Measurements from ENCODE around the gene MAD1L1. TPM values are rescaled to one million over a fixed set of nuclear protein-coding genes. Genes with fewer than 3 reads are reported as not detected.

The MAD1L1 gene
- total RNA-seq, 2 donors from 2014 or later, result 59.1 to 61.4 TPM

DNA sequence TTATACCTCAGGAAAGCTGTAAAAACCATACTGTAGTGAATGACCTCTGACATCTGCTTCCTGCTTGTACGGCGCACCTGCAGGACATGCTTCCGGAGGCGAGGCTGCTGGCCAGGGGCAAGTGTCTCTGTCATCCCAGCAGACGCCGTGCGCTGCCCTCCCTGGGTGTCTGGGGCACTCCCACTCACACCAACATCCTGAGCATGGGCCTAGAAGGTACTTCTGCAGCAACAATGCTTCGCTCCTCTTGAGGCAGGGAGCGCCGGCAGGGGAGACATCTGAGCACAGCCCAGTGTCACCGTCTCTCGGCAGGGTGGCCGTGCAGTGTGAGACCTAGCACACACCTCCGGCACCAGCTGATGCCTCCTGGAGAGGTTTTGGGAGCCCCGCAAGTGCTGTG lies 269.2 kb downstream of the MAD1L1 start:
- no peaks in the 10 kb centered on the region for H3K4me1 ChIP-seq (ENCODE audit: control insufficient read depth, insufficient read depth, low read length)
- no peak overlapping the region for H3K9ac ChIP-seq (ENCODE audit: extremely low read depth, low read length, poor library complexity, severe bottlenecking)
- no peak overlapping the region for H3K27ac ChIP-seq (ENCODE audit: low read depth, low read length)
- DNase-seq, result no peak
- Mint-ChIP-seq H3K27me3 (ENCODE audit: insufficient read depth) (no peaks in the 10 kb centered on the region), H3K9me3 (peaks cover 10% of the 10 kb centered on the region), H3K4me1 (peaks cover 18% of the 10 kb centered on the region), H3K36me3 (ENCODE audit: low read depth) (peaks cover 43% of the 10 kb centered on the region), H3K27ac (no peak overlapping the region), H3K4me3 (no peak overlapping the region)
- H3K9me3 ChIP-seq (ENCODE audit: control insufficient read depth, low read length), result no peaks in the 10 kb centered on the region
- no peak overlapping the region for H3K4me3 ChIP-seq (ENCODE audit: low read length)
- H3K27me3 ChIP-seq (ENCODE audit: control insufficient read depth, insufficient read depth, low read length, poor library complexity, severe bottlenecking), result no peaks in the 10 kb centered on the region
- H3K36me3 ChIP-seq (ENCODE audit: control insufficient read depth, insufficient read depth, low read length), result peaks cover 18% of the 10 kb centered on the region
- TF ChIP-seq, protein P1, sequence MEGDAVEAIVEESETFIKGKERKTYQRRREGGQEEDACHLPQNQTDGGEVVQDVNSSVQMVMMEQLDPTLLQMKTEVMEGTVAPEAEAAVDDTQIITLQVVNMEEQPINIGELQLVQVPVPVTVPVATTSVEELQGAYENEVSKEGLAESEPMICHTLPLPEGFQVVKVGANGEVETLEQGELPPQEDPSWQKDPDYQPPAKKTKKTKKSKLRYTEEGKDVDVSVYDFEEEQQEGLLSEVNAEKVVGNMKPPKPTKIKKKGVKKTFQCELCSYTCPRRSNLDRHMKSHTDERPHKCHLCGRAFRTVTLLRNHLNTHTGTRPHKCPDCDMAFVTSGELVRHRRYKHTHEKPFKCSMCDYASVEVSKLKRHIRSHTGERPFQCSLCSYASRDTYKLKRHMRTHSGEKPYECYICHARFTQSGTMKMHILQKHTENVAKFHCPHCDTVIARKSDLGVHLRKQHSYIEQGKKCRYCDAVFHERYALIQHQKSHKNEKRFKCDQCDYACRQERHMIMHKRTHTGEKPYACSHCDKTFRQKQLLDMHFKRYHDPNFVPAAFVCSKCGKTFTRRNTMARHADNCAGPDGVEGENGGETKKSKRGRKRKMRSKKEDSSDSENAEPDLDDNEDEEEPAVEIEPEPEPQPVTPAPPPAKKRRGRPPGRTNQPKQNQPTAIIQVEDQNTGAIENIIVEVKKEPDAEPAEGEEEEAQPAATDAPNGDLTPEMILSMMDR (conservative IDR thresholded peaks at IDR 0.05), result no peak
- WGBS, 2 experiments (ENCODE audit: insufficient coverage in 1 of 2, insufficient read length in 1 of 2), result 93 to 95% methylated on average over 12 to 15 of the region's 15 CpGs

DNA sequence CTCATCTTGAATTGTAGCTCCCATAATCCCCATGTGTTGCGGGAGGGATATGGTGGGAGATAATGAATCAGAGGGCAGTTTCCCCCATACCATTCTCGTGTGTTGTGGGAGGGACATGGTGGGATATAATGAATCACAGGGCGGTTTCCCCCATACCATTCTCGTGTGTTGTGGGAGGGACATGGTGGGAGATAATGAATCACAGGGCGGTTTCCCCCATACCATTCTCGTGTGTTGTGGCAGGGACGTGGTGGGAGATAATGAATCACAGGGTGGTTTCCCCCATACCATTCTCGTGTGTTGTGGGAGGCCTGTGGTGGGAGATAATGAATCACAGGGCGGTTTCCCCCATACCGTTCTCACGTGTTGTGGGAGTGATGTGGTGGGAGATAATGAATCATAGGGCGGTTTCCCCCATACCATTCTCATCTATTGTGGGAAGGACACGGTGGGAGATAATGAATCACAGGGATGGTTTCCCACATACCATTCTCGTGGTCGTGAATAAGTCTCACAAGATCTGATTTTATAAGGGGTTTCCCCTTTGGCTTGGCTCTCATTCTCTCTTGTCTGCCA lies 271.0 kb downstream of the MAD1L1 start:
- Mint-ChIP-seq H3K27me3 (ENCODE audit: insufficient read depth) (no peaks in the 10 kb centered on the region), H3K4me3 (no peak overlapping the region), H3K4me1 (peaks cover 9% of the 10 kb centered on the region), H3K36me3 (ENCODE audit: low read depth) (peaks cover 38% of the 10 kb centered on the region), H3K27ac (no peak overlapping the region), H3K9me3 (peaks cover 10% of the 10 kb centered on the region)
- Histone ChIP-seq H3K27me3 (ENCODE audit: control insufficient read depth, insufficient read depth, low read length, poor library complexity, severe bottlenecking) (no peaks in the 10 kb centered on the region), H3K9ac (ENCODE audit: extremely low read depth, low read length, poor library complexity, severe bottlenecking) (no peak overlapping the region), H3K4me3 (ENCODE audit: low read length) (no peak overlapping the region), H3K4me1 (ENCODE audit: control insufficient read depth, insufficient read depth, low read length) (no peaks in the 10 kb centered on the region), H3K9me3 (ENCODE audit: control insufficient read depth, low read length) (no peaks in the 10 kb centered on the region), H3K36me3 (ENCODE audit: control insufficient read depth, insufficient read depth, low read length) (peaks cover 8% of the 10 kb centered on the region), H3K27ac (ENCODE audit: low read depth, low read length) (no peak overlapping the region)
- no peak for DNase-seq
- 92 to 96% methylated on average over 8 to 15 of the region's 15 CpGs for WGBS, 2 experiments (ENCODE audit: insufficient coverage in 1 of 2, insufficient read length in 1 of 2)
- TF ChIP-seq, protein P1 (conservative IDR thresholded peaks at IDR 0.05), result no peak

DNA sequence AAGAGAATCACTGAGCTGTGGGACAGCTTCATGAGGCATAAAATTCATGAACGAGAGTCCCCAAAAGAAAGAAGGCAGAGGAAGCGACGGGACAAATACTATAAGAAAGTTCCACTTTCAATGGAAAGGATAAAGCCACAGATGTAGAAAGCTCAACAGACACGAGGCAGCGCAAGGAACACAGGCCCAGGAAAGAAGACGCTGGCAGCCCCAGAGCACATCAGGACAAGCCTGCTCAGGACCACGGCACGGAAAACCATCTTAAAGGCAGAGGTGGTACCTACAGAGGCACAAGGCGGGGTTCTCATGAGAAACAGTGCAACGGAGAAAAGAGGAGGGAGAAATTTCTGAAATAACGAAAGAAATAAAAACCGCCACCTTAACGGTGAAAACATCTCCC lies 273.4 kb downstream of the MAD1L1 start:
- peaks cover 37% of the 10 kb centered on the region for H3K36me3 Mint-ChIP-seq (ENCODE audit: low read depth)
- H3K9ac ChIP-seq (ENCODE audit: extremely low read depth, low read length, poor library complexity, severe bottlenecking), result no peak overlapping the region
- no peak overlapping the region for H3K4me3 ChIP-seq (ENCODE audit: low read length)
- peaks cover 8% of the 10 kb centered on the region for H3K36me3 ChIP-seq (ENCODE audit: control insufficient read depth, insufficient read depth, low read length)
- DNase-seq, result no peak
- peaks cover 10% of the 10 kb centered on the region for H3K9me3 Mint-ChIP-seq
- H3K27ac ChIP-seq (ENCODE audit: low read depth, low read length), result no peak overlapping the region
- no peak overlapping the region for H3K27ac Mint-ChIP-seq
- H3K9me3 ChIP-seq (ENCODE audit: control insufficient read depth, low read length), result no peaks in the 10 kb centered on the region
- no peaks in the 10 kb centered on the region for H3K4me1 ChIP-seq (ENCODE audit: control insufficient read depth, insufficient read depth, low read length)
- peaks cover 2% of the 10 kb centered on the region for H3K4me1 Mint-ChIP-seq
- no peaks in the 10 kb centered on the region for H3K27me3 ChIP-seq (ENCODE audit: control insufficient read depth, insufficient read depth, low read length, poor library complexity, severe bottlenecking)
- no peak overlapping the region for H3K4me3 Mint-ChIP-seq
- WGBS, 2 experiments (ENCODE audit: insufficient coverage in 1 of 2, insufficient read length in 1 of 2), result 94 to 96% methylated on average over 12 to 13 of the region's 13 CpGs
- TF ChIP-seq, protein P1 (conservative IDR thresholded peaks at IDR 0.05), result no peak
- no peaks in the 10 kb centered on the region for H3K27me3 Mint-ChIP-seq (ENCODE audit: insufficient read depth)

All from endodermal cell (in vitro differentiated cells).